Suprapubic skin (tissue), 4 donors: ENCODE data around the gene LENG8. TPM values are rescaled to one million over a fixed set of nuclear protein-coding genes. Genes with fewer than 3 reads are reported as not detected.

ENCODE experiments used
- DNase-seq, 2 donors: peaks; one replicate each; pipeline ENCODE4 v3.0.0-alpha.2; 2019; ENCODE audit warnings: low spot score in 2 of 2
- H3K27ac ChIP-seq: fragments of 200-600 bp; sonication (generic); one replicate; pipeline ENCODE4 v1.5.1; 2019
- H3K27me3 ChIP-seq: fragments of 200-600 bp; sonication (generic); one replicate; pipeline ENCODE4 v1.5.1; 2019
- H3K36me3 ChIP-seq: fragments of 200-600 bp; sonication (generic); one replicate; pipeline ENCODE4 v1.5.1; 2019
- H3K4me1 ChIP-seq: fragments of 200-600 bp; sonication (generic); one replicate; pipeline ENCODE4 v1.5.1; 2019
- H3K4me3 ChIP-seq: fragments of 200-600 bp; sonication (generic); one replicate; pipeline ENCODE4 v1.5.1; 2019; ENCODE audit warnings: mild to moderate bottlenecking
- H3K9me3 ChIP-seq: fragments of 200-600 bp; sonication (generic); one replicate; pipeline ENCODE4 v1.5.1; 2019
- CTCF ChIP-seq, 2 donors: fragments of 200-600 bp in 1 of 2; fragments of 450-650 bp in 1 of 2; sonication (generic) in 1 of 2; IDR thresholded peaks; one replicate each; pipeline ENCODE4 v1.5.1; 2016 to 2019; ENCODE audit warnings: antibody characterized with exemption in 2 of 2, mild to moderate bottlenecking in 1 of 2, moderate library complexity in 1 of 2
- EP300 ChIP-seq: sonication (generic); formaldehyde crosslinking; IDR thresholded peaks from one replicate; pipeline ENCODE4 v1.6.1; 2017; ENCODE audit warnings: antibody characterized with exemption
- POLR2A ChIP-seq, 2 donors: fragments of 450-650 bp; IDR thresholded peaks; one replicate each; pipeline ENCODE4 v1.6.1; 2017; ENCODE audit warnings: antibody characterized with exemption in 2 of 2, mild to moderate bottlenecking in 2 of 2, moderate library complexity in 2 of 2
- POLR2AphosphoS5 ChIP-seq, 3 donors: sonication (generic); formaldehyde crosslinking; IDR thresholded peaks; one replicate each; pipeline ENCODE4 v1.6.1; 2017; ENCODE audit warnings: antibody characterized with exemption in 3 of 3
- WGBS: methylation state at CpG from one replicate; pipeline ENCODE4 v1.1.5; 2018; 5-methylcytosine and 5-hydroxymethylcytosine counted together
- total RNA-seq, 4 donors: library from RNA; depleted of rRNA; stranded (reverse); fragments of >200 nt; gene quantifications; one replicate each; pipeline ENCODE4 v1.1.0, GENCODE V29; 2016

Gene LENG8
- total RNA-seq, 4 donors from 2014 or later, result 80.4 to 410 (median 124) TPM

GRCh38 chr19:54416695-54417491 lies 32.1 kb upstream of the LENG8 start:
- 29% methylated on average over 27 of the region's 44 CpGs for WGBS
- no peaks in the 10 kb centered on the region for H3K9me3 ChIP-seq
- no peak for DNase-seq
- no peaks in the 10 kb centered on the region for H3K36me3 ChIP-seq
- H3K4me3 ChIP-seq, result no peak overlapping the region
- peaks cover 78% of the 10 kb centered on the region for H3K27me3 ChIP-seq
- TF ChIP-seq POLR2A (IDR thresholded peaks at IDR 0.05), result no peak
- TF ChIP-seq EP300, result no peak
- no peak for TF ChIP-seq POLR2AphosphoS5 (IDR thresholded peaks at IDR 0.05)
- TF ChIP-seq CTCF (IDR thresholded peaks at IDR 0.05), result no peak
- H3K27ac ChIP-seq, result no peak overlapping the region
- H3K4me1 ChIP-seq, result peaks cover 25% of the 10 kb centered on the region

- H3K36me3 ChIP-seq, result no peaks in the 10 kb centered on the region
- peaks cover 78% of the 10 kb centered on the region for H3K27me3 ChIP-seq
- TF ChIP-seq EP300 (no peak), POLR2AphosphoS5 (IDR thresholded peaks at IDR 0.05) (no peak), POLR2A (IDR thresholded peaks at IDR 0.05) (no peak), CTCF (IDR thresholded peaks at IDR 0.05) (no peak)
- no peaks in the 10 kb centered on the region for H3K9me3 ChIP-seq
- H3K4me3 ChIP-seq, result no peak overlapping the region
- WGBS, result 17% methylated on average over 21 of the region's 25 CpGs
- DNase-seq, result no peak
- no peak overlapping the region for H3K27ac ChIP-seq
- peaks cover 25% of the 10 kb centered on the region for H3K4me1 ChIP-seq
These were observed 30.7 kb upstream of the LENG8 start for GRCh38 chr19:54418030-54418929.

- Histone ChIP-seq H3K9me3 (no peaks in the 10 kb centered on the region), H3K36me3 (no peaks in the 10 kb centered on the region), H3K4me1 (peaks cover 25% of the 10 kb centered on the region), H3K4me3 (no peak overlapping the region), H3K27ac (peak overlapping the region; percentile 44), H3K27me3 (peaks cover 83% of the 10 kb centered on the region)
- 92% methylated on average over 11 of the region's 26 CpGs for WGBS
- TF ChIP-seq CTCF (IDR thresholded peaks at IDR 0.05) (no peak), POLR2A (IDR thresholded peaks at IDR 0.05) (no peak), POLR2AphosphoS5 (IDR thresholded peaks at IDR 0.05) (no peak), EP300 (no peak)
- DNase-seq, result no peak
These were observed 29.8 kb upstream of the LENG8 start for GRCh38 chr19:54418930-54419800.

- H3K36me3 ChIP-seq, result no peaks in the 10 kb centered on the region
- no peaks in the 10 kb centered on the region for H3K9me3 ChIP-seq
- peaks cover 83% of the 10 kb centered on the region for H3K27me3 ChIP-seq
- no peak overlapping the region for H3K4me3 ChIP-seq
- TF ChIP-seq POLR2A (IDR thresholded peaks at IDR 0.05), result no peak
- TF ChIP-seq POLR2AphosphoS5 (IDR thresholded peaks at IDR 0.05), result no peak
- no peak for TF ChIP-seq EP300
- TF ChIP-seq CTCF (IDR thresholded peaks at IDR 0.05), result no peak
- DNase-seq, result no peak
- peaks cover 23% of the 10 kb centered on the region for H3K4me1 ChIP-seq
- peak overlapping the region; percentile 44 for H3K27ac ChIP-seq
- no CpG with 5 or more reads among the region's 10 CpGs for WGBS
These were observed 29.0 kb upstream of the LENG8 start for GRCh38 chr19:54420068-54420382.
